Renal cortical epithelial cell (primary cell): Measurements from ENCODE around the gene XIAP. TPM values are rescaled to one million over a fixed set of nuclear protein-coding genes. Genes with fewer than 3 reads are reported as not detected.

Experiments
- DNase-seq: peaks from one replicate; pipeline ENCODE4 v3.0.0-alpha.2; 2011; ENCODE audit warnings: low read depth
- total RNA-seq: library from RNA; depleted of rRNA; stranded (reverse); fragments of >200 nt; gene quantifications from 2 replicates; pipeline ENCODE4 v1.2.3, GENCODE V29; 2014

Gene XIAP
- total RNA-seq, 1 donor from 2014 or later = 47.8 TPM

GRCh38 chrX:123960956-123961267, 101.1 kb downstream of the XIAP start:
- no peak for DNase-seq

GRCh38 chrX:123961268-123962005, 101.6 kb downstream of the XIAP start, which contains the start of gene STAG2:
Gene STAG2, plus strand, starts transcription at chrX:123961706. Its CDS starts 60,922 bp downstream, at chrX:124022628.
- peak; percentile 57 for DNase-seq

GRCh38 chrX:123962006-123962467, 102.2 kb downstream of the XIAP start:
- no peak for DNase-seq

- peak; percentile 88 for DNase-seq
Observed at GRCh38 chrX:123962794-123963373, 103.0 kb downstream of the XIAP start.

Other genes with a start within 250 kb of the XIAP start
- 42.7 and 97.8 TPM in 2 replicates for gene THOC2, start 127.0 kb upstream of the XIAP start, total RNA-seq
- gene STAG2, start 101.7 kb downstream of the XIAP start, total RNA-seq = 78.8 and 95.2 TPM in 2 replicates